ENCODE results near the gene TNFRSF6B.

The TNFRSF6B gene

DNA sequence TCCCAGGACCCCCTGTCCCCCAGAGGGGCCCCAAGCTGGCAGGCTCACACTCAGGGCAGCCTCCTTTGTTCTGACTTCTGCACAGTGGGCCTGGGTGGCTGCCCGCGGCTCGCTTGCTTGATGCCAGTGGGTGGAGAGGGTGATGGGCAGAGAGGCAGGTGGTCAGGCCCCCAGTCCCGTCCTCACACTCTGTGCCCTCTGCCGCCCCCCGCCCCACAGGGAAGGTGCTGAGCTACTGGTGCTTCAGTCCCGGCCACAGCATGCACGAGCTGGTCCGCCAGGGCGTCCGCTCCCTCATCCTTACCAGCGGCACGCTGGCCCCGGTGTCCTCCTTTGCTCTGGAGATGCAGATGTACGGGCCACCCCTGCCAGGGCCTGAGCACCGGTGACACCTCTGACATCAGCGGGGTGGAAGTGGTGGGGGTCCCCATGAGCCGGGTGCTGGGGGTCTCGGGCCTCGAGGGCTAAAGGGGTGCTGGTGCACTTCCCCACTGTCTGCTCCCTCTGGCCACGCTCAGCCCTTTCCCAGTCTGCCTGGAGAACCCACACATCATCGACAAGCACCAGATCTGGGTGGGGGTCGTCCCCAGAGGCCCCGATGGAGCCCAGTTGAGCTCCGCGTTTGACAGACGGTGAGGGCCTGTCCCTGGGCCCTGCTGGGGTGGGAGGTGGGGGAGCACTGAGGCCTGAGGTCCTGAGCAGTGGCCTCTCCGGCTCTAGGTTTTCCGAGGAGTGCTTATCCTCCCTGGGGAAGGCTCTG, 8.9 kb upstream of the TNFRSF6B start:
- H3K27ac ChIP-seq: no peak overlapping the region
- TF ChIP-seq ZFX (IDR thresholded peaks at IDR 0.05; ENCODE audit: borderline replicate concordance): no peak
- TF ChIP-seq, protein P1, sequence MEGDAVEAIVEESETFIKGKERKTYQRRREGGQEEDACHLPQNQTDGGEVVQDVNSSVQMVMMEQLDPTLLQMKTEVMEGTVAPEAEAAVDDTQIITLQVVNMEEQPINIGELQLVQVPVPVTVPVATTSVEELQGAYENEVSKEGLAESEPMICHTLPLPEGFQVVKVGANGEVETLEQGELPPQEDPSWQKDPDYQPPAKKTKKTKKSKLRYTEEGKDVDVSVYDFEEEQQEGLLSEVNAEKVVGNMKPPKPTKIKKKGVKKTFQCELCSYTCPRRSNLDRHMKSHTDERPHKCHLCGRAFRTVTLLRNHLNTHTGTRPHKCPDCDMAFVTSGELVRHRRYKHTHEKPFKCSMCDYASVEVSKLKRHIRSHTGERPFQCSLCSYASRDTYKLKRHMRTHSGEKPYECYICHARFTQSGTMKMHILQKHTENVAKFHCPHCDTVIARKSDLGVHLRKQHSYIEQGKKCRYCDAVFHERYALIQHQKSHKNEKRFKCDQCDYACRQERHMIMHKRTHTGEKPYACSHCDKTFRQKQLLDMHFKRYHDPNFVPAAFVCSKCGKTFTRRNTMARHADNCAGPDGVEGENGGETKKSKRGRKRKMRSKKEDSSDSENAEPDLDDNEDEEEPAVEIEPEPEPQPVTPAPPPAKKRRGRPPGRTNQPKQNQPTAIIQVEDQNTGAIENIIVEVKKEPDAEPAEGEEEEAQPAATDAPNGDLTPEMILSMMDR (IDR thresholded peaks at IDR 0.05): no peak

DNA sequence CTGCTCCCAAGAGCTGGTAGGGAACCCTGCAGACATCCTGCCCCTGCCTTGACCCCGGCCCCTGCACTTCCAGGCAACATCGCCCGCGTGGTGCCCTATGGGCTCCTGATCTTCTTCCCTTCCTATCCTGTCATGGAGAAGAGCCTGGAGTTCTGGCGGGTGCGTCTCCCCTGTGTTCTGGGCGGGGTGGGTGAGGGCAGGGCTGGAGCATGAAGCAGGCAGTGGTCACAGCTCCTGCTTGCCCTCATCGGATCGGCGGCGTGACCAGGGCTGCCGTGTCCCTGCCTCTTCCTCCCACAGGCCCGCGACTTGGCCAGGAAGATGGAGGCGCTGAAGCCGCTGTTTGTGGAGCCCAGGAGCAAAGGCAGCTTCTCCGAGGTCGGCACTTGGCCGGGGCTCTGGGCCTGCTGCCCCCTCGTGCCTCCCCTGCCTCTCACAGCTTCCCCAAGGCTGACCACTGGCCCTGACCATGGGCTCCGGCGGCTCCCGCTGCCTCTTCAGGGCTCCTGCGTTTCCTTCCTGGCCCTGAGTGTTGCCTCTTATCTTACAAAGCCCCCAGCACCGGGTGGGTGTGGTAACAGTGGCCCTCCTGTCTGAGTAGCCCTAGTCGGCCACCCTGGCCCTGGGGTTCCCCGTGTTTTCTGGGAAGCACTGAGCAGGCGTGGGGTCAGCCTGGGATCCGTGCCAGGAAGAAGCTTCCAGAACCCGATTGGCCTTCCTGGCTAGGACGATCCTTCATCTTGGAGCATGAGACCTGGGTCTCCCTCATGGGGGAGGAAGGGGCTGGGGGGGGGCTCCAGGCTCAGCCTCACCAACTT, 8.0 kb upstream of the TNFRSF6B start:
- no peak overlapping the region for H3K27ac ChIP-seq
- TF ChIP-seq ZFX (IDR thresholded peaks at IDR 0.05; ENCODE audit: borderline replicate concordance): no peak
- TF ChIP-seq, protein P1 (IDR thresholded peaks at IDR 0.05): no peak

DNA sequence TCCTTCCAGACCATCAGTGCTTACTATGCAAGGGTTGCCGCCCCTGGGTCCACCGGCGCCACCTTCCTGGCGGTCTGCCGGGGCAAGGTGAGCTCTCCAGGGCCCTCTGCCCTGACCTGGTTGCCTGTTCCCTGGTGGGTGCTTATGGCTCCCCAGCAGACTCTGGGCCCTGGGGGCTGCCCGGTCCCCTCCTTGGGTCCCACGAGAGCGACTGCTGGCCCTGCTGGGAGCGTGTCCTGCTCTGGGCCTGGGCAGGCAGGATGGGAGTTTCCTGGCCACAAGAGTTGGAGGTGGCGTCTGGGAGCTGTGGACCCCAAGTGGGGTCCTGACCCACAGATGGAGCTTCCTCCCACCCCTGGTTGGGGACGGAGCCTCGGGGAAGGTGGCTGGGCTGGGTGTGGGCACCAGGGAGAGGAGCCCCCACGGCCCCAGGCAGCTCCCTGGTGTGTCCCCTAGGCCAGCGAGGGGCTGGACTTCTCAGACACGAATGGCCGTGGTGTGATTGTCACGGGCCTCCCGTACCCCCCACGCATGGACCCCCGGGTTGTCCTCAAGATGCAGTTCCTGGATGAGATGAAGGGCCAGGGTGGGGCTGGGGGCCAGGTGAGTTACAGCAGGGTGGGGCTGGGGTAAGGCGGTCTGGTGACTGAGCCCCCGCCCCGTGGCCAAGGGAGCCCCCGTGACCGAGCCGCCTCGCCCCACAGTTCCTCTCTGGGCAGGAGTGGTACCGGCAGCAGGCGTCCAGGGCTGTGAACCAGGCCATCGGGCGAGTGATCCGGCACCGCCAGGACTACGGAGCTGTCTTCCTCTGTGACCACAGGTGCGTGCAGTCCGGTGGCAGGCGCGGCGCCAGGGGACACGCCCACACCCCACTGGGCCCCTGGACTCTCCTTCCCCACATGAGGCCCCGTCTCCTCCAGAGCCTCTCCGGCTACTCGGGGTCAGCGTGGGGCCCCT, 7.1 kb upstream of the TNFRSF6B start:
- no peak overlapping the region for H3K27ac ChIP-seq
- TF ChIP-seq, protein P1 (IDR thresholded peaks at IDR 0.05): no peak
- TF ChIP-seq ZFX (IDR thresholded peaks at IDR 0.05; ENCODE audit: borderline replicate concordance): no peak

DNA sequence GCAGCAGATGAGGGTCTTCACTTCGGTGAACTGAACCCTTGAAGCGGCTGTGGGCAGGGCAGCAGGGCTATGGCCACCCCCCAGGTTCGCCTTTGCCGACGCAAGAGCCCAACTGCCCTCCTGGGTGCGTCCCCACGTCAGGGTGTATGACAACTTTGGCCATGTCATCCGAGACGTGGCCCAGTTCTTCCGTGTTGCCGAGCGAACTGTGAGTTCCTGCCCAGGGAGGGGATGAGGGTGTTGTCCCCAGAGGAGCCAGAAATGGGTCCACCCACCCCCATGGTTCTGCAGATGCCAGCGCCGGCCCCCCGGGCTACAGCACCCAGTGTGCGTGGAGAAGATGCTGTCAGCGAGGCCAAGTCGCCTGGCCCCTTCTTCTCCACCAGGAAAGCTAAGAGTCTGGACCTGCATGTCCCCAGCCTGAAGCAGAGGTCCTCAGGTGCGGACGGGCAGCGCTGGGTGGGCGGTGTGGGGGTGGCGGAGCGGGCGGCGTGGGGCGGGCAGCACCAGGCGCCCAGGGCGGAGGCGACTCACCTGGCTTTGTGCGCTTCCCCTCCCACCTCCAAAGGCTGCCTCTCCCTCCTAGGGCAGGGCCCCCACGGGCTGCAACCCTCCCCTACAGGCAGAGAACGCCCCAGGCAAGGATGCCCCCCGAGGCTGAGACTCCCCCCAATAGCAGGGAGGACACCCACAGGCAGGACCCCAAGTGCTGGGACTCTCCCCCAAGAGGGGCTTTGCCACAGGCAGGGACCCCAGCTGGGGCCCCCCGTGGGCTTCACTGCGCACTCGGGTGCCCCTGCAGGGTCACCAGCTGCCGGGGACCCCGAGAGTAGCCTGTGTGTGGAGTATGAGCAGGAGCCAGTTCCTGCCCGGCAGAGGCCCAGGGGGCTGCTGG, 6.2 kb upstream of the TNFRSF6B start:
- peak overlapping the region; percentile 42 for H3K27ac ChIP-seq
- no peak for TF ChIP-seq ZFX (IDR thresholded peaks at IDR 0.05; ENCODE audit: borderline replicate concordance)
- TF ChIP-seq, protein P1 (IDR thresholded peaks at IDR 0.05): no peak

DNA sequence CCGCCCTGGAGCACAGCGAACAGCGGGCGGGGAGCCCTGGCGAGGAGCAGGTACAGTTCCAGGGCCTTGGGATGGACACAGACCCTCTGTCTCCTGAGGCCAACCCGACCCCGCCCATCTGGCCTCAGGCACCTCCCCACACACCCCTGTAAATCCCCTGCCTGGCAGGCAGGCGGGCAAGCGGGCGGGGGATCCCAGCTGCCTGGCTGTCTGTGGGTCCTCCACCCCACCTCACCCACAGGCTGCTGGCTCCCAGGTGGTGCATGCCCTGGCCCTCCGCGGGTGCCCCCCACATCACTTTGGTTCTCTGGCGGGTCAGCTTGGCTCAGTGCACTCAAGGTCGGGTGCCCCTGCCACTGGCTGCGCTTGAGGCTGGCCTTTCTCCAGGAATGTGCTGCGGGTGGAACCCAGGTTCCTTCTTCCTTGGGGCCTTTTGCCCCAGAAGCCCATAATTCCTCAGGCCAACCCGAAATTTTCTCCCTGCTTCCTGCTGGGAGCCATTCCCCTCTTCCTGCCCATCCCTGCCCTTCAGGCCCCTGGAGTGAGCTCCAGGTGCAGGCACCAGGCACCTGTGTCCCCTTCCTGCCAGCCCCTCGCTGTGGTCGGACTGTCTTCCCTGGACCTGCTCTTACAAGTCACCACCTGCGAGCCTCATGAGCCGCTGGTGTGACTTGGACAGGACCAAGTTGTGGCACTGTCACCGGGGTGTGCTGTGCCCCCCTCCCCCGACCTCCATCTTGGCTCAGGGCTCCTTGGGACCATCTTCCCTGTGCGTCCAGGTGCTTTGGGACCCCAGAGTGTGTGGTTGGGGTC, 5.3 kb upstream of the TNFRSF6B start:
- no peak for TF ChIP-seq ZFX (IDR thresholded peaks at IDR 0.05; ENCODE audit: borderline replicate concordance)
- TF ChIP-seq, protein P1 (IDR thresholded peaks at IDR 0.05): no peak
- H3K27ac ChIP-seq: peak overlapping the region; percentile 42

Data from 22Rv1 (cell line).